COR-L47 (cell line): ENCODE measurements around the gene PDIA5.
"Not testable (repeated sequence)": the region's sequence is repeated elsewhere in the genome, so short reads cannot be mapped to it uniquely, and the experiment has no call there.

ENCODE experiments used
- DNase-seq: peaks from one replicate; lab custom pipeline; 2025; lab: John Stamatoyannopoulos, UW

PDIA5 gene

DNA sequence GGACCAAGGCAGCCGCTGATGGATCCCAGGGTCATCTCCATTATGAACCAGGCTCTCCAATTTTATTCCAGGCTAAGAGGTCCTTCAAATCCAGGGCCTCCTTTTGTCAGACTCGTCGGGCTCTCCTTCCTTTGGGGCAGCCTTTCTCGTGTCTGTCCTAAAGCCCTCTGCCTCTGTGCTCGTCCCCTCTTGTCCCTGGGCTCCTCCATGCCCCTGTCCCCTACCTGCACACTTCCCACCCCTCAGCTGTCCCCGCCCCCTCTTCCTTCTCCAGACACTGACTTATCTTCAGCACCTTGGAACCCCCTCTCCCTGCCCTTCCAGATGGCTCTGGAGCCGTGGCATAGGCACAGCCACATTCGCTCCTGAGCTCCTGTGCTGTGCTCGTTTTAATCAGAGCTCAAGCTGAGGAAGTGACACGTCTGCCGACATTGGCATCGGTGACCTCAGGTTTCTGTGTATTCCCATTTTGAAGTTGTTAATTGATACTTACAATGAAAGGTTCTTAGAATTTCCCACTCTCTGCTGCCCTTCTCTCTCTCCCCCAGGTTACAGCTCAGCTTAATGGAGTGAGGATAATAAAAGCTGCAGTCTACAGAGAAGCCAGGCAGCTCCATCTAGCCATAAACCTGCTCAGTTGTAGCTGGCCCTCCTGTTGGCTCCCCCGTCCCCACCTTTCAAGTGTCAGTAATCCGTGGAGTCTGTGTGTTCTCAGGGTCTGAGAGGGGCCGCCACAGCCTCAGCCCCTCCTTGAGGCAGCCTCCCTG, 83.8 kb downstream of the PDIA5 start:
- DNase-seq, result no peak

DNA sequence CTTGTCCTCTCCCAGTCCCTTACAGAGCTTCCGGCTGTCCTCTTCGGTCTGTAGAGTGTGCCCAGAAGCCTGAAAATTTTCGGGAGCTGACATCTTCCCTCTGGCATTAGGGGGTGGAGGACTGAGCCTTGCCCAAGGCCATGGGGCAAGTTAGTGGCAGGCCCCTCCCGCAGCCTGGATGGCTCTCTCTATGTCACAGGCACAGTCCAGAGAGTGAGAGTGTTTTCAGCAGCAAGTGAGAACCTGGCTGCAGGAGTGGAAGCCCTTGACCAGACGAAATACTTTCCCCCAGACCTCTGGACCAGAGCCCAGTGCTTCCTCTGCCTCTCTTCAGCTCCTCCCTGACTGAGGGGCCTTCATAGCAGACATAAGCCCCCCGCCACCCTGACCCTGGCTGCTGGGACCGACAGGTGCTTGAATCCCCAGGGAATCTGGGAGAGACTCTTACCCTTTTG, 84.5 kb downstream of the PDIA5 start:
- DNase-seq, result no peak

DNA sequence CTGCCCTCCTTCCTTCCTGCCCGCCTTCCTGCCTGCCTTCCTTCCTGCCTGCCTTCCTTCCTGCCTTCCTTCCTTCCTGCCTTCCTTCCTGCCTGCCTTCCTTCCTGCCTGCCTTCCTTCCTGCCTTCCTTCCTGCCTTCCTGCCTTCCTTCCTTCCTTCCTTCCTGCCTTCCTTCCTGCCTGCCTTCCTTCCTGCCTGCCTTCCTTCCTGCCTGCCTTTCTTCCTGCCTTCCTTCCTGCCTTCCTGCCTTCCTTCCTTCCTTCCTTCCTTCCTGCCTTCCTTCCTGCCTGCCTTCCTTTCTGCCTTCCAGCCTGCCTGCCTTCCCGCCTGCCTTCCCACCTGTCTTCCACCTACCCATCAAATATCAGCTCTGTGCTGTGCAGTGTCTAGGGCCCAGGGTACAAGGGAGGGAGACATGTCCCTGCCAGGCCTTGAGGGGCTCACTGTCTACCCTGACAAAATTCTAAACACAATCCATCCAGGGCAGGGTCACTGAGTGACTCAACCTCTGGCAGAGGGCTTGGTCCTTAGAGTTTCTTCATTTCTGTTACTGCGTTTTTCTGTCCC, 85.1 kb downstream of the PDIA5 start:
- DNase-seq, result not testable (repeated sequence)

DNA sequence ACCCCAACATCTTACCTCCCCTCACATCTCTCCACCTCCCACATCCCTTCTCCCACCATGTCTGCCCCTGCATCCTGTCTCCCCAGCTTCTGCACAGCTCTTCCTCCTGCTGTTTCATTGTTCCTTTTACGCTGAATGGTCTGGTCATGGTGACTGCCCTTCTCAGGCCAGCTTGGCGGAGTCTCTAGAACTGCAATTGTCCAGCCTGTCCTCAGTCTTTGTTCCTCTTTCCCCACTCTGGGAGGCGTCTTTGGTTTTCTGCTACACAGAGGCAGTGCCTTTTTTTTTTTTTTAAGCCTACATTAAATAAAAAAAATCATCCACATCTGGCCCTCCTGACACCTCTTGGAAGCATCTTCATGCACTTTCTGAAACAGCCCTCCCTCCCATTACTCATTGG, 85.9 kb downstream of the PDIA5 start:
- DNase-seq, result no peak

DNA sequence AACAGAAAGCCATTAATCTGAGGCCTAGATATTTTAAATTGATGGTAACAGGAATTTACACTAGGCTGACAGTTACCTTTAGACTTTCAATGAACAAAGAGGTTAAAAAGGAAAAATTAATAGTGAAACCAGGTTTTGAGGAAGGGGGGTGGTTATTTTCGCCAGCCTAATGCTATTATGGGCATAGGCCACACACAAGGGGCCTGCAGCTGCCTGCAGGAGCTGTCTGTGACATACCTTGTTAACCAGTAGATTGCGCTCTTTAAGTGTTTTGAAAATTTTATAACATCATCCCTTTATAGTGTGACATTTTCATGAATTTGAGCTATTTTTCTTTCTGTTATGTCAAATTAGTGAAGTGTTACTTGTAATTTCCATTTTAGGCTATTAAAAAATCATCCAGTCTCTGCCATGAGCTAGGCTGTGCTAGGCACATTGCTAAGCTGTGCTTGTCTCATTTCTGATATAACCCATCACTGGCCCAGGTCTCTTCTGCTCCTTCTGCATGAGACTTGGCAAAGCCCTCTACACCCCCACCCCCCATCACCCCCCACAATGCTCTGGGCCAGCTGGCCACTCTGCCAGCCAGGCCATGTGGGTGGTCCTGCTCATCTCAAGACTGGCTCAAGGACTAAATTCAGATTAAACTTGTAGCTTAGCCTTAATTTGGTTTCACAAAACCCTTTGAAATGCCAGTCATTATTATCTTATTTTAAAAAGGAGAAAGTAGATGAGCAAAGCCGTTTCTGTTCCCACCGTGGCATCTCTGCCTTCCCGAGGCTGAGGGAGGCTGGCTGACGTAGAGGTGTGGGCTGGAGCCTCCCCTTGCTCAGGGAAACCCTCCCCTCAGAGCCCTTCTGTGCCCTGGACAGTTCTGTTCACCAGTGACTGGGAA, 86.5 kb downstream of the PDIA5 start:
- DNase-seq, result no peak

DNA sequence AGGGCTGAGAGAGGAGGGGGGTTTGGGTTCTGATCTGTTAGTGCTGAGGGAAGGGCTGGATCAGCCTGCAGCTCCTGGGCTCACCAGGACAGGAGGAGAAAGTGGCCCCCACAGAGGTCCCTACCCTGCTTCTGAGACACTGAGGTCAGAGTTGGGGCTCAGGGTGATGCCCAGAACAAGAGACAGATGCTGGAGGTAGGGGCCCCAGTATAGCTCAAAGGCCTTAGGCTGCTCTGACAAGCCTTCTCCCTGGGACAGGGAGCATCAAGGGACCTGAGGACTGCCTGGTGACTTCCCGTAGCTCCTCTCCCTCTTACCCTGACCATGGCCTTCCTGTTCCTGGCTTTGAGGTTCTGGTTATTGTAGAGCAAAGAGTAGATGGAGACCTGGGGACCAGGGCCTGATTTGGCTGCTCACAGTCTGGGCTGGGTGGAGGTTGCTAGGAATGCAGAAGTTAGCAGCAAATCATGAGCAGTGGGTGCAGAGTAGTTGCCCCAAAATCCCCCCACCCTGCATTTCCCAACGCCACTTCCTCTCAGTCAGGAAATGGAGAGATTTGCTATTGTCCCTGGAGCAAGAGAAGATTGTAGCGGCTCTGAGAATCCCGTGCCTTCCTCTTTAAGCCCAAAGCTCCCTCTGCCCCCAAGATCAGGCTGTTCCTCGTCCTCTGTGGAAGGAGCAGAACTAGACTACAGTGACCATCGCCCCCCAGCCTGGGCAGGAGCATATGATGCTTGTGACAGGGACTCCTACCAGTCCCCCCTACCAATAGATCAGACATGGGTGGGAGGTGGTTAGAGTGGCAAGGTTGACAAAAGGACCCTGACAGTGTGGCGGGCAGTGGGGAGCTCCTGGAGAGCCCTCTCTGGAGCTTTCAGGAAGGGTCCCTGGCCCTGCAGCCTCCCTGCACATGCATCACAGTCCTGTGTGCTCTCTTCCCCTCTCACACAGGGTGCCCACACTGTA, 87.5 kb downstream of the PDIA5 start:
- DNase-seq, result no peak

DNA sequence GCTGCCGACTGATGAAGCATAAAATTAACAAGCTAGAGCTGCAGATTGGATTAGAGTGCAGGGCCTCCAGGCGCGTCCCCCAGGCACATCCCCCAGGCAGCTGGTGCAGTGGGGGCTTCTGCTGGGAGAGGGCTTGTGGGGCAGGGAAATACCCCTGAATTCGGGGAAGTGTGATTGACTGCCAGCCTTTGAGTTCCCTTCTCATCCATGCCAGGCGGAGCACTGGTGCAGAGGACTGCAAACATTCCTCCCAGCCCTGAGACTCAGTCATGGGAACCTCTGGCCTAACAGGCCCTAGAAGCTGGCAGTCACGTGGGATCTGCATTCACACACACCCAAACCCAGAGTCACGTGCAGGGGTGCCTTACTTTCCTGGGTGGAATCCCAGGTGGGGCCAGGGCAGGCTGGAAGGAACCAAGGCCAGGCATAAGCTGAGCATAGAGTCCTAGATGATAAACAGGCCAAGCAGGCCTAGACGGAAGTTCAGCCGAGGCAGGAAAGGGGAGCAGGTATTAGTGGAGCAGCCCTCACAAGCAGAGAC, 88.7 kb downstream of the PDIA5 start:
- no peak for DNase-seq

DNA sequence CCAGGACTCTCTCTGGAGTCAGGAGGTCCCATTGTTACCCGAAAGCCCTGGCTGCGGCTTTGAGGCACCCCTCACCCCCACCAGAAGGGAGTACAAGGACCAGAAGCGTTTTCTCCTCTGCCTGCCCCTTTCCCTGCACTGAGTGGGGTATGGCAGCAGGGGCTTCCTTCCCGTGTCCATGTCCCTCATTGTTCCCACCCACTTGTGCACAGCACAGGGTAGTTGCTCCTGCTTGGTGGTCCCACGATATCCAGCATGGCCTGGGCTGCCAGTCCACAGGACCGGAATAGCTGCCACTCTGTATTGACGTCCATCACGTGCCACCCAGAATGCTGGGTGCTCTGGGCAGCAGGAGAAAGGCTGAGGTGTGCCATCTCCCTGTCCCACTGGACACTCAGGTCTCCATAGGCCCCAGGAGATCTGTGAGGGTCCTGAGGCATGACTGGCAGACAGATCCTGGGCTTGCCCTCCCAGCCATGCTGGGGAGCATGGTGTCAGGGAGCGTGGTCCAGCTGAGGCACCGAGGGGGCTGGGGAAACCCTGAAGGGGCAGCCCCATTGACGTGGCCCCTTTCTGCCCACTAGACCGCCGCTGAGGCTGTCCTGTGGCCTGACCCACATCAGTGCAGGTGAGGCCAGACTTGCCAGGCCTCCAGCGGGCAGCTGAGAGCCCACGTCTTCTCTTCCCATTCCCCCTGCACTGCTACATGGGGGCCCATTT, 89.6 kb downstream of the PDIA5 start:
- DNase-seq, result no peak

DNA sequence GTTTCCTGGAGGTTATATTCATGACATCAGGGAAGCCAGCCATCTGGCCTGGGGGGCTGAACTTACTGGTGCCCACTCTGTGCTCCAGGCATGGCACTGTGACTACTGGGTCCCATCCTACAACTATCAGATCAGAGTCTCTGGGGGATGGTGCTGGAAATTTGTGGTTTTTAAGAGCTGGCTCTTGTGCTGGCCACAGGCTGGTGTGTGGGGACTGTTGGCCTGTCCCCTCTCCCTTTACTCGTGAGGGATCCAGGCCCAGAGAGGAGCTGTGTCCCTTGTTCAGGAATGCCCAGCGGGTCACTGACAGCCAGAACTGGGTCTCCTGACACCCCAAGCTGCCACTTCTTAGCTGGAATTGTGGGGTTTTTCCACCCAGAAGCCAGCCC, 90.4 kb downstream of the PDIA5 start:
- DNase-seq, result no peak

DNA sequence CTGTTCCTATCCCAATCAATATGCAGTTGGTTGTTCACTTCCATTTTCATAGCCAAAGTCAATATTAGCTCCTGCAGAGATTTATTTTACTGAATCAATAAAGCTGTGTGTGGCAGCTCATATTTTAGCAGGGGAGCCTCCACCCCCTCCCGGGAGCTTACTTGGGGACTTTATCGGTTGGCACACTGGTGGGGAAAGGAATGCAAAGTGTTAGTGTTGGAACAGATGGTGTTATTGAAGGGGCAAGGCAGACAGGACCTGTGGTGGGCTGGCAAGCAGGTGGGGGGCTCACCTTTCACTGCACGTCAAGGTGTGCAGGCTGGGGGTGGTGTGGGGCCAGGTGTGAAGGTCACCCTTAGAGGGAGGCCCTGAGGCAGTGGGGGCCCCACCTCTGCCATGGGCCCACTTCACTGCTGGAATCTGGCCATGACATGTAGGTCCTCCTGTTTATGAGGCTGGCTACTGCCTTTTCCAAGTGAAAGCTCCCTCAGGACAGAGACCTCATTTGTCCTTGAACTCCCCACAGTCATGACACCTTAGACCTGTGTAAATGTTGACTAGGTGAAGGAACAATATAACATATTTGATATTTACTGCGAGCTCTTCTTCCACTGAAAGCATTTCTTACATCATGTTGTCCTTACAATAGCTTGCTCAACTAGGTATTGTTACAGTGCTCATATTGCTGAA, 90.9 kb downstream of the PDIA5 start:
- no peak for DNase-seq

DNA sequence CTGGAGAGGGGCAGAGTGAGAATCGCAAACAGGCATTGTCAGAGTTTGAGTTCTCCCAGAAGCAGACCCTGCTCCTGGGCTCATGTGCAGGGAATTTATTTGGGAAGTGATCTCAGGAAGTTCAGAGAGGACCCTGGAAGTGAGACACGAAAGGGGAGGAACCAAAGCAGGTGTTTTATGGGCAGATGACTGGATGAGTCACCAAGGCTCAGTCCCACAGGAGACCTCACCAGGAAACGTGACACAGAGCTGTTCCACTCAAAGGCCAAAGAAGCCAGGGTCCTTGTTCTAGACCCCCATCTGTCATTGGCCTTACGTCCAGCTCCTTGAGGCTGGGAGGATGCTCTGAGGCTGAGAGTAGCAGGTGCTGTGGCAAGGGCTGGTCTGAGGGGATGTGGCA, 91.5 kb downstream of the PDIA5 start:
- no peak for DNase-seq

DNA sequence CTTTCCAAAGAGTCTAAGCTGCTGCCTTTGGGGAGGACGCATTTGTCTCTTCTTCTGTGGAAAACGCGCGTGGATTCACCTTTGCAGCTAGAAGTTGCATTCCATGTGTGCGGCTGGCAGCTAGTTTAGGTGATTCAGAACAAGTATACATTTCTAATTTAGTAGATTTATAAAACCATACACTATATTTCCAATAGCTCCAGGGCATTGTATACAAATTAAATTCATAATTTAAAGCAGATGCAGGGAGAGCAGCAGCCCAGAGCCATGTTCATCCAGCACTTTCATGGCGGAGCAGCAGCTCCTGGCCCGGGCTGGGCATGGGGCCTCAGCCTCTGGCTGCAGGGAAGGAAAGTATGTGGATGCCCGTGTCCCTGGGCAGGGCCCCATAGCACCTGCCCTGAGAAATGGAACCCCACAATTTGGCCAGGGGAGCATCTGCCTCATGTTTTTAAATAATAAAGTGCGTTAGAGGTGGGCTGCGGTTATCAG, 92.1 kb downstream of the PDIA5 start:
- DNase-seq, result no peak

DNA sequence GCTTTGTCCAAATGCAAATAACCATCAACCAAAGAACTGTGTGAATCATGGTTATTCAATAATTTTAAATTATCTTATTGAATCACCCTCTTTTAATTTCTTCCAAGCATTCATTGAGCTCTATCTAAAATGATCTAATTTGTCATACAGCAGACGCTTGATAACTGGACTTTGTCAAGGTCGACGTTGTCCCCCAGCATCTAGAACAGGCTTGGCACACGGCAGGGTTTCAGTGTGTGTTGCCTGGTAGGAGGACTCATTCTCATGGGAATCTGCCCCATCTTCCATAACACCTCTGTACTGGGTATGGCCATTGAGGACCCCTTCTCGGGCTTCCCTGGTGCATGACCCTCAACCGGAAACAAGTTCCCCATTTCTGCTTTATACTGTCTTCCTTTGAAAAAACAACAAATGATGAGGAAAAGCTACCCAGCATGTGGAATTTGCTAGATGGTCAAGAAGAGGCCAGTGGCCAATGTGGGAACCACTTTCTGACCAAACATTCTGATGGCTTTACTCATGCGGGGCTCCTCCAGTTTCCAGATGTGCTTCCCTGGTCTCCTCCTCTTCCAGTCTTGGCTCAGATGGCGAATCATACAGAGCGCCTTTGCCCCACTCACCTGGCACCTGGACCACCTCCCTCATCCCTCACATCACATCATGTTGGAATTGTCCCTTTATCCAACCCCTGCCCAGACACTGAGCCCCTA, 93.3 kb downstream of the PDIA5 start:
- DNase-seq, result no peak

DNA sequence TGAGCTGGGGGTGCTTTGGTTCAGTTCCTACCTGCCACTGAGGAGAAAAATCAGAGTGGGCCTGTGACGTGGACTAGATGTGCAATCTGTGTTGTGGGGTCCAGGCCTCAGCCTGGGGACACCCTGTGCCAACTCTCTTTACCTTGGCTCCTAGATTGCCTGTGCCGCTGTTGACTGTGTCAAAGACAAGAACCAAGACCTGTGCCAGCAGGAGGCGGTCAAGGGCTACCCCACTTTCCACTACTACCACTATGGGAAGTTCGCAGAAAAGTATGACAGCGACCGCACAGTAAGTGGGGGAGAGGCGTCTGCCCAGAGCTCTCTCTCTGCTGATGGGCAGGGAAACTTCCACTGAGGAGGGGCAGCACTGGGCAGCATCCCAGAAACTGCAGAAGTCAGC, 94.3 kb downstream of the PDIA5 start:
- no peak for DNase-seq

DNA sequence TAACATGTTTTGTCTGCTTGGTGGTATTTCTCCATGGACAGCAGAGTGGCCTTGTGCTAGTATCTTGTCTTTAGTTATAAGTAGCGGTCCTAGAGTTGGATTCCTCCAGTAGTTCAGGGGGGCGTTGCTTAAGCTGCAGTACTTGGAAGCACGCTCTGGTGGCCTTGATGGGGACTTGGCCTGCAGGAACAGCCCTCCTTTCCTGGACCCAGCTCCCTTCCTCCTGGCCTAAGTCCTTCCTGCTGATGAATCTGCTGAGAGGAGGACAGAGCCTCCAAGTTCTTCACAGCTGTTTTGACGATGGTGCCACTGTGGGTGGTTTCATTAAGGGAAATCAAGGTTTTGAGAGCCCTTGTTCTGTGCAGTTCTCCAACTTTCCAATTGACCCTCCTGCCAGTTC, 96.3 kb downstream of the PDIA5 start:
- no peak for DNase-seq

DNA sequence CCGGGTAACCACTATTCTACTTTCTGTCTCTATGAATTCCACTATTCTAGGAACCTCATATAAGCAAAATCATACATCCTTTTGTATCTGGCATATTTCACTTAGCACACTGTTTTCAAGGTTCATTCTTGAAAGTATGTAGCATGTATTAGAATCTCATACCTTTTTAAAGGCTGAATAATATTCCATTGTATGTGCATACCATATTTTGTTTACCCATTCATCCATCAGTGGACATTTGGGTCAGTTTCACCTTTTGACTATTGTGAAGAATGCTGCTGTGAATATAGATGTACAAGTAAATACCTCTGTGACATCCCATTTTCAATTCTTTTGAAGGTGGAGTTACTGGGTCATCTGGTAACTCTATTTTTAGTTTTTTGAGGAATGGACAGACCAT, 98.3 kb downstream of the PDIA5 start:
- no peak for DNase-seq

DNA sequence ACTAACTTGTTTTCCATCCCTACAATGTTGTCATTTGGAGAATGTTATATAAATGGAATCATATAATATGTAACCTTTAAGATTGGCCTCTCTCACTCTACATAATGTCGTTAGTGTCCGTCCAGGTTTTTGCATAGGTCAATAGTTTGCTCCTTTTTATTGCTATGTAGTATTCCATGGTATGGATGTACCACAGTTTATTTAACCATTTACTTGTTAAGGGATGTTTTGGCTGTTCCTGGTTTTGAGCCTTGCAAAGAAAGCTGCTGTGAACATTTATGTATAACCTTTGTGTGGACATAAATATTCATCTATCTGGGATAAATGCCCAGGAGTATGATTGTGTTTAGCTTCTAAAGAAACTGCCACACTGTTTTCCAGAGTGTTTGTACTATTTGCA, 100.9 kb downstream of the PDIA5 start:
- no peak for DNase-seq

DNA sequence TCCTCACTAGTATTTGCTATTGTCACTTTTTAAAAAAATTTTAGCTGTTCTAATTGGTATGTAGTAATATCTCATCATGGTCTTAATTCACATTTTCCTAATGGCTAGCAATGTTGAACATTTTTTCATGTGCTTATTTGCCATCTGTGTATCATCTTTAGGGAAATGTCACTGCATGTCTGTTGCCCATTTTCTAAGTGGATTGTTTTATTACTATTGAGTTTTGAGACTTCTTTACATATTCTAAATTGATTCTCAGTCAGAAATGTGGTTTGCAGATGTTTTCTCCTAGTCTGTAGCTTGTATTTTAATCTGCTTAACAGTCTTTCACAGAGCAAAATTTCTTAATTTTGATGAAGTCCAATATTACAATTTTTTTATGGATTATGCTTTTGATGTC, 101.3 kb downstream of the PDIA5 start:
- no peak for DNase-seq

DNA sequence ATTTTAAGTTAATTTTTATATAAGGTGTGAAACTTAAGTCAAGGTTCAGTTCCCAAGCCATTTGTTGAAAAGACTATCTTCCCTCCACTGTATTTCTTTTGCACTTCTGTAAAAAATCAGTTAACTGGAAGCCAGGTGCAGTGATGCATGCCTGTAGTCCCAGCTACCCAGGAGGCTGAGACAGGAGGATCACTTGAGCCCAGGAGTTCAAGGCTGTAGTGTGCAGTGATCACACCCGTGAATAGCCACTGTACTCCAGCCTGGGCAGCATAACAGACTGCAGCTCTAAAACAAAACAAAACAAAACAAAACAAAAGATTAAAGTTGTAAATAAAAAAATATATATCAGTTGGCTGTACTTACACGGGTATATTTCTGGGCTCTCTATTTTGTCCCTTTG, 101.8 kb downstream of the PDIA5 start:
- DNase-seq, result no peak
